B cell (primary cell): ENCODE measurements around the gene OTULINL.

Experiments
- EZH2 ChIP-seq: IDR thresholded peaks from 2 replicates; pipeline ENCODE4 v1.6.1; 2012; ENCODE audit warnings: borderline replicate concordance, low read depth, mild to moderate bottlenecking, moderate library complexity, low read length; ENCODE audit not compliant: insufficient read depth, poor library complexity, severe bottlenecking
- TF ChIP-seq, protein P1 (sequence below): fragments of 200-600 bp; IDR thresholded peaks from one replicate; pipeline ENCODE4 v1.8.0; 2022; ENCODE audit warnings: antibody characterized with exemption, mild to moderate bottlenecking

GRCh38 chr5:14581891-14582796 lies 552 bp downstream of the OTULINL start:
- no peak for TF ChIP-seq EZH2
- TF ChIP-seq, protein P1, sequence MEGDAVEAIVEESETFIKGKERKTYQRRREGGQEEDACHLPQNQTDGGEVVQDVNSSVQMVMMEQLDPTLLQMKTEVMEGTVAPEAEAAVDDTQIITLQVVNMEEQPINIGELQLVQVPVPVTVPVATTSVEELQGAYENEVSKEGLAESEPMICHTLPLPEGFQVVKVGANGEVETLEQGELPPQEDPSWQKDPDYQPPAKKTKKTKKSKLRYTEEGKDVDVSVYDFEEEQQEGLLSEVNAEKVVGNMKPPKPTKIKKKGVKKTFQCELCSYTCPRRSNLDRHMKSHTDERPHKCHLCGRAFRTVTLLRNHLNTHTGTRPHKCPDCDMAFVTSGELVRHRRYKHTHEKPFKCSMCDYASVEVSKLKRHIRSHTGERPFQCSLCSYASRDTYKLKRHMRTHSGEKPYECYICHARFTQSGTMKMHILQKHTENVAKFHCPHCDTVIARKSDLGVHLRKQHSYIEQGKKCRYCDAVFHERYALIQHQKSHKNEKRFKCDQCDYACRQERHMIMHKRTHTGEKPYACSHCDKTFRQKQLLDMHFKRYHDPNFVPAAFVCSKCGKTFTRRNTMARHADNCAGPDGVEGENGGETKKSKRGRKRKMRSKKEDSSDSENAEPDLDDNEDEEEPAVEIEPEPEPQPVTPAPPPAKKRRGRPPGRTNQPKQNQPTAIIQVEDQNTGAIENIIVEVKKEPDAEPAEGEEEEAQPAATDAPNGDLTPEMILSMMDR, result peak; percentile 23
